Thymus (tissue), 11 donors: ENCODE measurements around the gene WDHD1. TPM values are rescaled to one million over a fixed set of nuclear protein-coding genes. Genes with fewer than 3 reads are reported as not detected.
"Not testable (repeated sequence)": the region's sequence is repeated elsewhere in the genome, so short reads cannot be mapped to it uniquely, and the experiment has no call there.

Experiments used
- DNase-seq, 9 donors: peaks; one replicate each; pipeline ENCODE4 v3.0.0-alpha.2; 2013; ENCODE audit warnings: low spot score in 9 of 9, low read depth in 6 of 9, missing footprints in 1 of 9
- H3K27ac ChIP-seq, 2 donors: one replicate each; pipeline ENCODE4 v1.5.1; 2013; ENCODE audit warnings: control low read depth in 1 of 2, low read depth in 1 of 2, low read length in 1 of 2, mild to moderate bottlenecking in 1 of 2, moderate library complexity in 1 of 2
- H3K27me3 ChIP-seq, 2 donors: one replicate each; pipeline ENCODE4 v1.5.1; 2013; ENCODE audit warnings: low read length in 1 of 2; ENCODE audit not compliant: control insufficient read depth in 2 of 2, insufficient read depth in 1 of 2
- H3K36me3 ChIP-seq, 2 donors: one replicate each; pipeline ENCODE4 v1.5.1; 2013; ENCODE audit warnings: low read length in 1 of 2, mild to moderate bottlenecking in 1 of 2, moderate library complexity in 1 of 2; ENCODE audit not compliant: control insufficient read depth in 2 of 2, insufficient read depth in 2 of 2
- H3K4me1 ChIP-seq, 2 donors: one replicate each; pipeline ENCODE4 v1.5.1; 2013; ENCODE audit warnings: low read length in 2 of 2; ENCODE audit not compliant: control insufficient read depth in 2 of 2, insufficient read depth in 2 of 2
- H3K4me3 ChIP-seq, 2 donors: one replicate each; pipeline ENCODE4 v1.5.1; 2013; ENCODE audit warnings: low read length in 2 of 2, control low read depth in 1 of 2, mild to moderate bottlenecking in 1 of 2
- H3K9me3 ChIP-seq, 2 donors: one replicate each; pipeline ENCODE4 v1.5.1; 2013; ENCODE audit warnings: low read length in 1 of 2, mild to moderate bottlenecking in 1 of 2; ENCODE audit not compliant: control insufficient read depth in 2 of 2, insufficient read depth in 1 of 2
- WGBS: extraction: QIAGEN DNeasy Blood & Tissue Kit; methylation state at CpG from one replicate; pipeline ENCODE4 v1.1.7; 2013; 5-methylcytosine and 5-hydroxymethylcytosine counted together
- polyA plus RNA-seq: library from polyadenylated mRNA; stranded (reverse); fragments of 200-250 nt; gene quantifications from one replicate; pipeline ENCODE4 v1.2.3, GENCODE V29; 2013
- total RNA-seq: library from RNA; stranded (reverse); fragments of 120-200 nt; gene quantifications from one replicate; pipeline ENCODE4 v1.2.4, GENCODE V29; 2013
- donor health status: healthy.

WDHD1 gene
- total and polyA plus RNA-seq, 2 donors, result 3.7 to 20.3 TPM

- H3K36me3 ChIP-seq, result no peaks in the 10 kb centered on the region
- H3K4me3 ChIP-seq, result no peak overlapping the region
- no peak overlapping the region for H3K27ac ChIP-seq
- no peaks in the 10 kb centered on the region for H3K4me1 ChIP-seq
- H3K27me3 ChIP-seq, result no peaks in the 10 kb centered on the region
- DNase-seq, result no peak
- WGBS, result 100% methylated on average over 1 of the region's 1 CpG
- H3K9me3 ChIP-seq, result no peaks in the 10 kb centered on the region
Measured at GRCh38 chr14:54916101-54916500, 110.8 kb downstream of the WDHD1 start.

GRCh38 chr14:54909817-54910558, 116.9 kb downstream of the WDHD1 start:
- Histone ChIP-seq H3K4me3 (no peak overlapping the region), H3K4me1 (no peaks in the 10 kb centered on the region), H3K36me3 (no peaks in the 10 kb centered on the region), H3K9me3 (no peaks in the 10 kb centered on the region), H3K27me3 (no peaks in the 10 kb centered on the region), H3K27ac (no peak overlapping the region)
- 97% methylated on average over 5 of the region's 5 CpGs for WGBS
- DNase-seq, result no peak

- not testable (repeated sequence) for H3K36me3 ChIP-seq, H3K4me3 ChIP-seq
- 96% methylated on average over 4 of the region's 4 CpGs for WGBS
Measured at GRCh38 chr14:54908973-54909372, 117.9 kb downstream of the WDHD1 start.

GRCh38 chr14:54908190-54908589, 118.7 kb downstream of the WDHD1 start:
- WGBS, result 65% methylated on average over 4 of the region's 4 CpGs
- H3K9me3 ChIP-seq, result no peaks in the 10 kb centered on the region
- H3K4me3 ChIP-seq, result no peak overlapping the region
- H3K27ac ChIP-seq, result no peak overlapping the region
- peaks cover 0 to under 1% of the 10 kb centered on the region in 2 donors for H3K4me1 ChIP-seq
- DNase-seq, result peak in 1 of 9 donors; percentile 21
- no peaks in the 10 kb centered on the region for H3K27me3 ChIP-seq
- no peaks in the 10 kb centered on the region for H3K36me3 ChIP-seq

More at GRCh38 chr14:54908973-54909372, 117.9 kb downstream of the WDHD1 start:
- not testable (repeated sequence) for H3K27me3 ChIP-seq, H3K9me3 ChIP-seq, DNase-seq, H3K27ac ChIP-seq, H3K4me1 ChIP-seq

- no peak overlapping the region for H3K4me3 ChIP-seq
- H3K27me3 ChIP-seq, result peaks cover 0 to 4% of the 10 kb centered on the region in 2 donors
- H3K9me3 ChIP-seq, result no peaks in the 10 kb centered on the region
- peaks cover 0 to 3% of the 10 kb centered on the region in 2 donors for H3K36me3 ChIP-seq
- DNase-seq, result no peak
- H3K4me1 ChIP-seq, result peaks cover 6 to 10% of the 10 kb centered on the region in 2 donors
- H3K27ac ChIP-seq, result no peak overlapping the region
Measured at GRCh38 chr14:54906075-54906474, 120.8 kb downstream of the WDHD1 start.

GRCh38 chr14:54902521-54903420, 124.1 kb downstream of the WDHD1 start, which contains the start of gene GCH1:
TSS of gene GCH1 (minus strand) at chr14:54902826. CDS start at chr14:54902663, 163 bp downstream.
- peak within 1 kb of the TSS; percentile 76 to 86 for H3K27ac ChIP-seq
- H3K9me3 ChIP-seq, result no peaks in the 10 kb centered on the region
- peak within 1 kb of the TSS; percentile 75 to 92 for H3K4me3 ChIP-seq
- DNase-seq, result peak in 7 of 9 donors; percentile 61 to 88 (median 71)
- H3K36me3 ChIP-seq, result peaks cover 0 to 3% of the 10 kb centered on the region in 2 donors
- peaks cover 9 to 13% of the 10 kb centered on the region in 2 donors for H3K4me1 ChIP-seq
- WGBS, result under 1% methylated on average over 83 of the region's 83 CpGs
- H3K27me3 ChIP-seq, result peaks cover 0 to 4% of the 10 kb centered on the region in 2 donors

- peak overlapping the region; percentile 76 to 86 for H3K27ac ChIP-seq
- peak in 7 of 9 donors; percentile 50 to 84 (median 66) for DNase-seq
- peak overlapping the region; percentile 75 to 92 for H3K4me3 ChIP-seq
- H3K9me3 ChIP-seq, result no peaks in the 10 kb centered on the region
- WGBS, result under 1% methylated on average over 37 of the region's 37 CpGs
- peaks cover 9 to 13% of the 10 kb centered on the region in 2 donors for H3K4me1 ChIP-seq
- peaks cover 0 to 3% of the 10 kb centered on the region in 2 donors for H3K36me3 ChIP-seq
- H3K27me3 ChIP-seq, result peaks cover 0 to 4% of the 10 kb centered on the region in 2 donors
Measured at GRCh38 chr14:54902143-54902520, 124.8 kb downstream of the WDHD1 start.

- WGBS, result under 1% methylated on average over 42 of the region's 42 CpGs
- H3K4me3 ChIP-seq, result peak overlapping the region; percentile 75 to 92
- peaks cover 9 to 13% of the 10 kb centered on the region in 2 donors for H3K4me1 ChIP-seq
- H3K27me3 ChIP-seq, result peaks cover 0 to 4% of the 10 kb centered on the region in 2 donors
- DNase-seq, result peak in 4 of 9 donors; percentile 5 to 23 (median 18)
- H3K9me3 ChIP-seq, result no peaks in the 10 kb centered on the region
- H3K36me3 ChIP-seq, result peaks cover 0 to 3% of the 10 kb centered on the region in 2 donors
- H3K27ac ChIP-seq, result peak overlapping the region; percentile 76 to 85
Measured at GRCh38 chr14:54901380-54902142, 125.3 kb downstream of the WDHD1 start.
